GM23338 (cell line): ENCODE measurements around the gene PIANP.

Experiments used
- CREB1 ChIP-seq: fragments of 250-450 bp; sonication (Bioruptor Pico); IDR thresholded peaks from 2 replicates; pipeline ENCODE4 v1.5.0; 2020; ENCODE audit warnings: low read depth, mild to moderate bottlenecking, moderate library complexity
- CTCF ChIP-seq, 2 experiments: fragments of 200-600 bp in 1 of 2; sonication (generic) in 1 of 2; conservative IDR thresholded peaks; 2 replicates each; pipeline versions ENCODE4 v1.5.1 to v1.6.1; 2016 to 2017; ENCODE audit warnings: antibody characterized with exemption in 2 of 2, low read depth in 2 of 2, mild to moderate bottlenecking in 2 of 2, moderate library complexity in 1 of 2
- ETS1 ChIP-seq: IDR thresholded peaks from 2 replicates; pipeline ENCODE4 v1.6.1; 2016; ENCODE audit warnings: antibody characterized with exemption
- EZH2 ChIP-seq: fragments of 200-600 bp; sonication (generic); IDR thresholded peaks from one replicate; pipeline ENCODE4 v1.8.0; 2017; ENCODE audit warnings: antibody characterized with exemption, mild to moderate bottlenecking, low read depth; ENCODE audit not compliant: unreplicated experiment
- EZH2phosphoT487 ChIP-seq: fragments of 200-600 bp; sonication (generic); IDR thresholded peaks from one replicate; pipeline ENCODE4 v1.8.1; 2018; ENCODE audit warnings: antibody characterized with exemption; ENCODE audit not compliant: unreplicated experiment
- JUNB ChIP-seq: IDR thresholded peaks from one replicate; pipeline ENCODE4 v1.6.1; 2016; ENCODE audit warnings: antibody characterized with exemption; ENCODE audit not compliant: unreplicated experiment
- NANOG ChIP-seq: IDR thresholded peaks from 2 replicates; pipeline ENCODE4 v1.6.1; 2016; ENCODE audit warnings: antibody characterized with exemption, borderline replicate concordance
- POLR2AphosphoS5 ChIP-seq: IDR thresholded peaks from 2 replicates; pipeline ENCODE4 v1.6.1; 2016; ENCODE audit warnings: antibody characterized with exemption, low read depth
- REST ChIP-seq: IDR thresholded peaks from one replicate; pipeline ENCODE4 v1.6.1; 2018; ENCODE audit warnings: antibody characterized with exemption; ENCODE audit not compliant: unreplicated experiment
- STAT1 ChIP-seq: IDR thresholded peaks from one replicate; pipeline ENCODE4 v1.6.1; 2016; ENCODE audit warnings: antibody characterized with exemption; ENCODE audit not compliant: unreplicated experiment
- ZNF462 ChIP-seq: fragments of 250-450 bp; sonication (Bioruptor Pico); IDR thresholded peaks from 2 replicates; pipeline ENCODE4 v1.5.0; 2020; ENCODE audit warnings: mild to moderate bottlenecking, moderate library complexity

- TF ChIP-seq CTCF (conservative IDR thresholded peaks at IDR 0.05; ENCODE audit: low read depth in 2 of 2) = no peak
- TF ChIP-seq REST = no peak
- no peak for TF ChIP-seq NANOG
- TF ChIP-seq POLR2AphosphoS5 = no peak
- no peak for TF ChIP-seq EZH2
- TF ChIP-seq JUNB = no peak
- TF ChIP-seq EZH2phosphoT487 = no peak
- no peak for TF ChIP-seq CREB1
- no peak for TF ChIP-seq ETS1
- no peak for TF ChIP-seq ZNF462
- no peak for TF ChIP-seq STAT1
Observed at GRCh38 chr12:6729186-6729585, 28.6 kb upstream of the PIANP start.
